Endothelial cell of umbilical vein (primary cell): ENCODE results near the gene HSPA14. TPM values are rescaled to one million over a fixed set of nuclear protein-coding genes. Genes with fewer than 3 reads are reported as not detected.

ENCODE experiments used
- BruUV-seq: library from RNA; stranded (reverse); fragments of 400-500 nt; replicated peaks from 2 replicates; lab custom pipeline; 2021; lab: Mats Ljungman, UMichigan
- CTCF ChIA-PET: fragments of 300-600, 350-600 bp; sonication (Branson Sonifier 250); formaldehyde crosslinking; loops from one replicate; lab custom pipeline; 2021; ENCODE audit warnings: antibody characterized with exemption, inconsistent platforms; lab: Charles Lee
- POLR2A ChIA-PET: fragments of 300-600, 350-600 bp; sonication (Branson Sonifier 250); formaldehyde crosslinking; loops from one replicate; lab custom pipeline; 2021; ENCODE audit warnings: antibody characterized with exemption, inconsistent platforms; lab: Charles Lee
- DNase-seq: peaks from one replicate; pipeline ENCODE4 v3.0.0-alpha.2; 2011; ENCODE audit warnings: low read depth, low spot score
- FAIRE-seq: peaks from 2 replicates; lab custom pipeline; 2011; peaks lifted over from hg19 to GRCh38; lab: Jason Lieb, UNC
- H2AFZ ChIP-seq: 2 replicates; pipeline ENCODE4 v1.6.0; 2012; ENCODE audit warnings: low read depth, low read length, control low read depth, inconsistent platforms
- H3K27ac ChIP-seq: 2 replicates; pipeline ENCODE4 v1.5.1; 2011; ENCODE audit warnings: low read depth, mild to moderate bottlenecking, control low read depth, low read length, moderate library complexity; ENCODE audit not compliant: insufficient read depth
- H3K27me3 ChIP-seq, 2 experiments: 2 replicates each; pipeline versions ENCODE4 v1.6.0 to v1.6.1; 2011; ENCODE audit warnings: low read length in 2 of 2, mixed read lengths in 1 of 2; ENCODE audit not compliant: control insufficient read depth in 2 of 2, insufficient read depth in 2 of 2
- H3K36me3 ChIP-seq, 2 experiments: 2 replicates in 1 of 2; 3 replicates in 1 of 2; pipeline ENCODE4 v1.5.1; 2011; ENCODE audit warnings: low read length in 2 of 2, mild to moderate bottlenecking in 1 of 2, moderate library complexity in 1 of 2; ENCODE audit not compliant: control insufficient read depth in 2 of 2, insufficient read depth in 2 of 2; ENCODE audit errors: extremely low read depth in 1 of 2
- H3K4me1 ChIP-seq: 3 replicates; pipeline ENCODE4 v1.5.1; 2011; ENCODE audit warnings: mild to moderate bottlenecking, low read length; ENCODE audit not compliant: control insufficient read depth, insufficient read depth; ENCODE audit errors: extremely low read depth
- H3K4me2 ChIP-seq: 2 replicates; pipeline ENCODE4 v1.6.1; 2011; ENCODE audit warnings: low read length, control low read depth, mixed read lengths; ENCODE audit not compliant: insufficient read depth
- H3K4me3 ChIP-seq, 3 experiments: fragments of 200-600 bp in 1 of 3; sonication (generic), shearing (Covaris generic) in 1 of 3; replicated peaks in 1 of 3; 2 replicates each; pipeline ENCODE4 v1.5.1; 2011 to 2016; ENCODE audit warnings: control low read depth in 3 of 3, low read length in 3 of 3, mild to moderate bottlenecking in 2 of 3, inconsistent platforms in 1 of 3, low read depth in 1 of 3, moderate library complexity in 1 of 3; ENCODE audit not compliant: insufficient read depth in 1 of 3
- H3K79me2 ChIP-seq: 2 replicates; pipeline ENCODE4 v1.6.0; 2012; ENCODE audit warnings: low read length, inconsistent platforms; ENCODE audit not compliant: control insufficient read depth, insufficient read depth
- H3K9ac ChIP-seq: replicated peaks from 2 replicates; pipeline ENCODE3; 2011; ENCODE audit warnings: low read length, control low read depth; ENCODE audit not compliant: insufficient read depth; ENCODE audit errors: extremely low read depth
- H3K9me1 ChIP-seq: replicated peaks from 3 replicates; pipeline ENCODE4 v1.6.0; 2011; ENCODE audit warnings: mild to moderate bottlenecking, low read length; ENCODE audit not compliant: control insufficient read depth, insufficient read depth; ENCODE audit errors: extremely low read depth
- H3K9me3 ChIP-seq: replicated peaks from 2 replicates; pipeline ENCODE4 v1.5.1; 2012; ENCODE audit warnings: low read length, inconsistent platforms; ENCODE audit not compliant: control insufficient read depth, insufficient read depth
- H4K20me1 ChIP-seq: replicated peaks from 2 replicates; pipeline ENCODE3; 2011; ENCODE audit warnings: mild to moderate bottlenecking, low read length; ENCODE audit not compliant: control insufficient read depth, insufficient read depth; ENCODE audit errors: extremely low read depth
- EZH2 ChIP-seq: IDR thresholded peaks from 2 replicates; pipeline ENCODE4 v1.6.1; 2012; ENCODE audit warnings: borderline replicate concordance, low read depth, mild to moderate bottlenecking, moderate library complexity, low read length, inconsistent platforms; ENCODE audit not compliant: severe bottlenecking
- FOS ChIP-seq: IDR thresholded peaks from 2 replicates; pipeline ENCODE4 v1.6.1; 2011; ENCODE audit warnings: mild to moderate bottlenecking, low read length, moderate library complexity, borderline replicate concordance; ENCODE audit not compliant: insufficient read depth
- GATA2 ChIP-seq: IDR thresholded peaks from 2 replicates; pipeline ENCODE4 v1.7.0; 2011; ENCODE audit warnings: low read depth, mild to moderate bottlenecking, moderate library complexity, mixed read lengths, low read length; ENCODE audit not compliant: insufficient read length, insufficient read depth
- MYC ChIP-seq: IDR thresholded peaks from one replicate; pipeline ENCODE4 v1.6.1; 2011; ENCODE audit warnings: mild to moderate bottlenecking, low read depth, low read length
- POLR2A ChIP-seq: IDR thresholded peaks from 2 replicates; pipeline ENCODE4 v1.6.1; 2012; ENCODE audit warnings: low read depth, mild to moderate bottlenecking, control low read depth, low read length
- POLR2AphosphoS5 ChIP-seq: IDR thresholded peaks from 2 replicates; pipeline ENCODE4 v1.6.1; 2012; ENCODE audit warnings: low read depth, mild to moderate bottlenecking, control low read depth, low read length, moderate library complexity; ENCODE audit not compliant: insufficient read depth
- dilution Hi-C: fragments of 300-500 bp; cut with MboI; formaldehyde crosslinking; loops from one replicate; pipeline ENCODE4 v1.15.0; 2019; ENCODE audit warnings: low sequenced_read_pairs; ENCODE audit not compliant: extremely low pct_ligation_motif_present
- intact Hi-C: fragments of 100-400 bp; cut with micrococcal nuclease; formaldehyde crosslinking; loops from one replicate; pipeline ENCODE4 v1.10.0; 2022
- polyA plus RNA-seq, 4 experiments: library from polyadenylated mRNA; depleted of rRNA in 3 of 4; stranded (reverse) in 3 of 4; unstranded in 1 of 4; fragments of >200 nt; gene quantifications; 2 replicates each; pipeline versions ENCODE4 v1.2.1 to v1.2.3, GENCODE V29; 2011 to 2012; ENCODE audit warnings: missing spikeins in 1 of 4
- total RNA-seq: library from RNA; stranded (reverse); gene quantifications from 2 replicates; pipeline ENCODE4 v1.2.3, GENCODE V29; 2021
- TF ChIP-seq, protein P1 (sequence below): IDR thresholded peaks from 2 replicates; pipeline ENCODE4 v1.6.1; 2011; ENCODE audit not compliant: insufficient read depth, insufficient read length
- TF ChIP-seq, protein P2 (sequence below), 2 donors: IDR thresholded peaks; 1 replicate in 1 of 2; 2 replicates in 1 of 2; pipeline ENCODE4 v1.5.1; 2011; ENCODE audit warnings: low read length in 2 of 2, mild to moderate bottlenecking in 2 of 2, moderate library complexity in 2 of 2, control low read depth in 1 of 2, inconsistent platforms in 1 of 2, low read depth in 1 of 2; ENCODE audit not compliant: insufficient read depth in 1 of 2; ENCODE audit errors: extremely low read depth in 1 of 2

HSPA14 gene
- total and polyA plus RNA-seq, 2 donors (not counting 3 experiments of a cell fraction or from before 2014, with no cell fraction given): 7.6 to 15.7 TPM

DNA sequence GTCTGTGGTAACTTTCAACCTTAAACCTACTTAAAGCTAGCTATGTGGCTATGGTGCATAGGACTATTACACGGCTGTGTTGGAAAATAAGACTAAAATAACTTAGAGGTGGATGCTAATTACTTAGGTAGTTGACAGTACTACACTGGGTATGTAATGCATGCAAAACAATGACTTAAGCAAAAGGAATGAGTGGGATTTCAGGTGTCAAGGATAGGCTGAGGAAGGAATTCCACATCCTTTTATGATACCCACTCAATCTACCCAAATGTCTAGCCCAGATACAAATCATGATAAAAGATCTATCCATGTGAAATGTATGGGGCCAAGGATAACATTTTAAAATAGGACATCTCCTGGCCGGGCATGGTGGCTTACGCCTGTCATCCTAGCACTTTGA lies 14.1 kb upstream of the HSPA14 start:
- H3K9me3 ChIP-seq: no peaks in the 10 kb centered on the region
- H3K27me3 ChIP-seq: peaks cover 0 to 3% of the 10 kb centered on the region in 2 experiments
- H3K9ac ChIP-seq: no peak overlapping the region
- H3K36me3 ChIP-seq: no peaks in the 10 kb centered on the region
- H3K79me2 ChIP-seq: no peaks in the 10 kb centered on the region
- dilution Hi-C loops (no loop called here), intact Hi-C loops (loop anchor here (1.0 kb wide), 7 partner anchors 42 to 627 kb away; no protein-coding TSS in a partner anchor)
- peaks cover 20% of the 10 kb centered on the region for H3K4me1 ChIP-seq
- TF ChIP-seq MYC (no peak), POLR2AphosphoS5 (no peak), EZH2 (no peak), GATA2 (no peak), FOS (no peak), POLR2A (no peak)
- TF ChIP-seq, protein P1, sequence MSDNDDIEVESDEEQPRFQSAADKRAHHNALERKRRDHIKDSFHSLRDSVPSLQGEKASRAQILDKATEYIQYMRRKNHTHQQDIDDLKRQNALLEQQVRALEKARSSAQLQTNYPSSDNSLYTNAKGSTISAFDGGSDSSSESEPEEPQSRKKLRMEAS: no peak
- TF ChIP-seq, protein P2, sequence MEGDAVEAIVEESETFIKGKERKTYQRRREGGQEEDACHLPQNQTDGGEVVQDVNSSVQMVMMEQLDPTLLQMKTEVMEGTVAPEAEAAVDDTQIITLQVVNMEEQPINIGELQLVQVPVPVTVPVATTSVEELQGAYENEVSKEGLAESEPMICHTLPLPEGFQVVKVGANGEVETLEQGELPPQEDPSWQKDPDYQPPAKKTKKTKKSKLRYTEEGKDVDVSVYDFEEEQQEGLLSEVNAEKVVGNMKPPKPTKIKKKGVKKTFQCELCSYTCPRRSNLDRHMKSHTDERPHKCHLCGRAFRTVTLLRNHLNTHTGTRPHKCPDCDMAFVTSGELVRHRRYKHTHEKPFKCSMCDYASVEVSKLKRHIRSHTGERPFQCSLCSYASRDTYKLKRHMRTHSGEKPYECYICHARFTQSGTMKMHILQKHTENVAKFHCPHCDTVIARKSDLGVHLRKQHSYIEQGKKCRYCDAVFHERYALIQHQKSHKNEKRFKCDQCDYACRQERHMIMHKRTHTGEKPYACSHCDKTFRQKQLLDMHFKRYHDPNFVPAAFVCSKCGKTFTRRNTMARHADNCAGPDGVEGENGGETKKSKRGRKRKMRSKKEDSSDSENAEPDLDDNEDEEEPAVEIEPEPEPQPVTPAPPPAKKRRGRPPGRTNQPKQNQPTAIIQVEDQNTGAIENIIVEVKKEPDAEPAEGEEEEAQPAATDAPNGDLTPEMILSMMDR (IDR thresholded peaks at IDR 0.05; ENCODE audit: extremely low read depth in 1 of 2, insufficient read depth in 1 of 2, low read depth in 1 of 2, low read length in 2 of 2): no peak
- POLR2A ChIA-PET: interaction anchor here (0.6 kb wide), 1 partner anchor 54 kb away, joined by 3 read pairs; no protein-coding TSS in a partner anchor
- DNase-seq (no peak), FAIRE-seq (no peak)
- CTCF ChIA-PET: interaction anchor here (0.8 to 4.5 kb wide), 28 partner anchors 10 to 627 kb away, joined by 3 to 38 read pairs (median 6); partner anchors contain the start of genes CDNF, HSPA14 and MSANTD7
- no peak overlapping the region for H3K4me3 ChIP-seq
- BruUV-seq: no TSS peak
- H3K27ac ChIP-seq: no peak overlapping the region
- H2AFZ ChIP-seq: no peak overlapping the region
- no peaks in the 10 kb centered on the region for H4K20me1 ChIP-seq
- no peak overlapping the region for H3K4me2 ChIP-seq
- H3K9me1 ChIP-seq: no peaks in the 10 kb centered on the region
